Thyroid gland (tissue), 4 donors: ENCODE results near the gene MAGI2. TPM values are rescaled to one million over a fixed set of nuclear protein-coding genes. Genes with fewer than 3 reads are reported as not detected.

Source experiments
- DNase-seq, 2 donors: peaks; one replicate each; pipeline ENCODE4 v3.0.0-alpha.2; 2019
- H3K27ac ChIP-seq, 3 donors: fragments of 200-600 bp; sonication (generic); 1 replicate in 2 of 3; 2 replicates in 1 of 3; pipeline ENCODE4 v1.5.1; 2016 to 2019; ENCODE audit warnings: mild to moderate bottlenecking in 1 of 3, moderate library complexity in 1 of 3
- H3K27me3 ChIP-seq: fragments of 200-600 bp; sonication (generic); one replicate; pipeline ENCODE4 v1.5.1; 2019
- H3K36me3 ChIP-seq, 2 donors: fragments of 200-600 bp; sonication (generic); one replicate each; pipeline ENCODE4 v1.5.1; 2016 to 2019
- H3K4me1 ChIP-seq, 2 donors: fragments of 200-600 bp; sonication (generic); one replicate each; pipeline ENCODE4 v1.5.1; 2017 to 2019
- H3K4me3 ChIP-seq, 3 donors: fragments of 200-600 bp; sonication (generic); replicated peaks in 1 of 3; 1 replicate in 2 of 3; 2 replicates in 1 of 3; pipeline ENCODE4 v1.5.1; 2016; ENCODE audit warnings: mild to moderate bottlenecking in 1 of 3
- H3K9me3 ChIP-seq: fragments of 200-600 bp; sonication (generic); one replicate; pipeline ENCODE4 v1.5.1; 2017
- POLR2A ChIP-seq, 2 donors: fragments of 450-650 bp; IDR thresholded peaks; one replicate each; pipeline ENCODE4 v1.6.1; 2017; ENCODE audit warnings: antibody characterized with exemption in 2 of 2, mild to moderate bottlenecking in 2 of 2, moderate library complexity in 1 of 2
- WGBS, 2 donors: methylation state at CpG; one replicate each; pipeline ENCODE4 v1.1.5; 2017; 5-methylcytosine and 5-hydroxymethylcytosine counted together
- intact Hi-C: fragments of 100-400 bp; cut with DNase I; formaldehyde crosslinking; loops from one replicate; pipeline ENCODE4 v1.15.1; 2023
- total RNA-seq, 4 donors: library from RNA; depleted of rRNA; stranded (reverse); fragments of >200 nt; gene quantifications; one replicate each; pipeline ENCODE4 v1.2.3, GENCODE V29; 2016
- TF ChIP-seq, protein P1 (sequence below), 6 experiments: fragments of 200-600 bp in 3 of 6; fragments of 450-650 bp in 3 of 6; sonication (generic) in 3 of 6; IDR thresholded peaks; one replicate each; pipeline ENCODE4 v1.5.1; 2016 to 2019; ENCODE audit warnings: antibody characterized with exemption in 6 of 6, mild to moderate bottlenecking in 2 of 6, inconsistent platforms in 1 of 6, moderate library complexity in 1 of 6

The MAGI2 gene
- total RNA-seq, 4 donors from 2014 or later: 20.7 to 31.1 (median 26.0) TPM

DNA sequence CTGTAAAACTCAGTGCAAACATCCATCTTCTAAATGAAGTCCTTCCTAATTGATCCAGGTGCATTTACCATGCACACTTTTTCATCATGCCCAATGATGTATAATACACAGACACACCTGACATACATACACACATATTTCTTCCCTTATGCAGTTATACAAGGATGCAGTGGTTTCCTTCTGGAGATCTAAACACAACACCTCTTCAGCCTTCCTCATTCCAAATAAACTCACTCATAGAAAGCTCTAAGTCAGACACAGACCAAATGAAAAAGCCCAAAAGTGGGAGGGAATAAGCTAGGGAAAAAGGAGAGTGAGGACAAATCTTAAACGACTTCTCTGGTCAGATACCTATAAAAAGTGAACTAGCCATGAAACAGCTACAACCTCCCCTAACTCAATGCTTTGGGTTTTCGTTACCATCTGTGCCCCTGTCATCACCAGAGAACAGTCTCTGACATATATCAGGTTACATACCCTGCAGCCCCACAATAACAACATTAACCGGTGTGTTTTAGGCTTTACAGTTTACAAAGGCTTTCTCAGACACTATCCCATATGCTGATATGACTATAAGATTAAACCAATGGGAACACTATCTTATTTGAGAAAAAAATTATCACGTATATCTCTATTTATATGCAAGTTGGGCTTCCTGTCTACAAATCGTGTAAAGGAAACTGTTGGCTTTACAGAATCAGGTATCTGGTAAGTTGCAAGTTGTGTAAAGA, 979.7 kb downstream of the MAGI2 start:
- Histone ChIP-seq H3K27ac (no peak overlapping the region), H3K27me3 (no peaks in the 10 kb centered on the region), H3K9me3 (no peaks in the 10 kb centered on the region), H3K36me3 (no peaks in the 10 kb centered on the region), H3K4me3 (no peak overlapping the region), H3K4me1 (peaks cover 0 to 2% of the 10 kb centered on the region in 2 donors)
- intact Hi-C loops: no loop called here
- 61 to 69% methylated on average over 5 of the region's 5 CpGs for WGBS, 2 donors
- no peak for TF ChIP-seq POLR2A (IDR thresholded peaks at IDR 0.05)
- TF ChIP-seq, protein P1, sequence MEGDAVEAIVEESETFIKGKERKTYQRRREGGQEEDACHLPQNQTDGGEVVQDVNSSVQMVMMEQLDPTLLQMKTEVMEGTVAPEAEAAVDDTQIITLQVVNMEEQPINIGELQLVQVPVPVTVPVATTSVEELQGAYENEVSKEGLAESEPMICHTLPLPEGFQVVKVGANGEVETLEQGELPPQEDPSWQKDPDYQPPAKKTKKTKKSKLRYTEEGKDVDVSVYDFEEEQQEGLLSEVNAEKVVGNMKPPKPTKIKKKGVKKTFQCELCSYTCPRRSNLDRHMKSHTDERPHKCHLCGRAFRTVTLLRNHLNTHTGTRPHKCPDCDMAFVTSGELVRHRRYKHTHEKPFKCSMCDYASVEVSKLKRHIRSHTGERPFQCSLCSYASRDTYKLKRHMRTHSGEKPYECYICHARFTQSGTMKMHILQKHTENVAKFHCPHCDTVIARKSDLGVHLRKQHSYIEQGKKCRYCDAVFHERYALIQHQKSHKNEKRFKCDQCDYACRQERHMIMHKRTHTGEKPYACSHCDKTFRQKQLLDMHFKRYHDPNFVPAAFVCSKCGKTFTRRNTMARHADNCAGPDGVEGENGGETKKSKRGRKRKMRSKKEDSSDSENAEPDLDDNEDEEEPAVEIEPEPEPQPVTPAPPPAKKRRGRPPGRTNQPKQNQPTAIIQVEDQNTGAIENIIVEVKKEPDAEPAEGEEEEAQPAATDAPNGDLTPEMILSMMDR (IDR thresholded peaks at IDR 0.05): no peak
- DNase-seq: no peak

DNA sequence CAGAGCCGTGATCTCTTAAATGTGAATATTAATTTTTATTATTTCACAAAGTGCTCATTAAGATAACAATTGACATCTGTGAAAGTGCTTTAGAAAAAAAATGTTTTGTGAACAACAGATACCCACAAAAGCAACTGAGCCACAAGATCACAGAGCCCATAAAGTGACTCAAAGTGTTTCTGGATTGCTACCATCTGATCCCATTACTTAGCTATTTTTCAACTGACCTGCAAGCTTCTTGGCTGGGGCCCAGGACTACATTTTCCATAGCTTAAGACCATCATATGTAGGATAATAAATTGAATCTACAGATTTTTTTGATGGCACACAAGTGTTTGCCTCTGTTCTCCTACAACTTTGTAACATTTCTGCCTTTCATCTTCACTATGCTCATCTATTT, 980.4 kb downstream of the MAGI2 start:
- Histone ChIP-seq H3K4me1 (peaks cover 0 to 3% of the 10 kb centered on the region in 2 donors), H3K36me3 (no peaks in the 10 kb centered on the region), H3K27me3 (no peaks in the 10 kb centered on the region), H3K4me3 (no peak overlapping the region), H3K27ac (no peak overlapping the region), H3K9me3 (no peaks in the 10 kb centered on the region)
- no peak for DNase-seq
- intact Hi-C loops: no loop called here
- WGBS, 2 donors: 78 to 93% methylated on average over 1 of the region's 1 CpG
- TF ChIP-seq, protein P1 (IDR thresholded peaks at IDR 0.05): no peak
- no peak for TF ChIP-seq POLR2A (IDR thresholded peaks at IDR 0.05)

DNA sequence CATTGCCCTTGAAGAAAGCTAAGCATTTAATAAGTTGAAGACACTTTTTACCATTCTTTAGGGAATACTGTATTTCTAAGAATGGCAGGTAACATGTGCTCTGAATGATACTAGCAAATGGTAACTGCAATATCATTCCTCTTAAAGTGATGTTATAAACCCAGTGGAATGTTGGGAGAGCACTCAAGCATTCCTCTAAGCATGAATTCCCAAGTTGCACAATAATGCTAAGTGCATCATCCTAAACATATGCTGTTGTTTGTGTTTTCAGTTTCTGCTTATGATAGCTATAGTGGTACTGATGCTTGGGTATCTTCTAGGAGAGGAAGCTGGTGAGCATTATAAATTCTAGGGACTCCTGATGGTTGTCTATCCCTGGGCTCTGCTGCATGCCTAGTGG, 980.9 kb downstream of the MAGI2 start:
- no peak overlapping the region for H3K4me3 ChIP-seq
- H3K36me3 ChIP-seq: no peaks in the 10 kb centered on the region
- TF ChIP-seq, protein P1 (IDR thresholded peaks at IDR 0.05): no peak
- TF ChIP-seq POLR2A (IDR thresholded peaks at IDR 0.05): no peak
- H3K4me1 ChIP-seq: peaks cover 0 to 3% of the 10 kb centered on the region in 2 donors
- DNase-seq: no peak
- intact Hi-C loops: no loop called here
- H3K27me3 ChIP-seq: no peaks in the 10 kb centered on the region
- no peaks in the 10 kb centered on the region for H3K9me3 ChIP-seq
- no peak overlapping the region for H3K27ac ChIP-seq

DNA sequence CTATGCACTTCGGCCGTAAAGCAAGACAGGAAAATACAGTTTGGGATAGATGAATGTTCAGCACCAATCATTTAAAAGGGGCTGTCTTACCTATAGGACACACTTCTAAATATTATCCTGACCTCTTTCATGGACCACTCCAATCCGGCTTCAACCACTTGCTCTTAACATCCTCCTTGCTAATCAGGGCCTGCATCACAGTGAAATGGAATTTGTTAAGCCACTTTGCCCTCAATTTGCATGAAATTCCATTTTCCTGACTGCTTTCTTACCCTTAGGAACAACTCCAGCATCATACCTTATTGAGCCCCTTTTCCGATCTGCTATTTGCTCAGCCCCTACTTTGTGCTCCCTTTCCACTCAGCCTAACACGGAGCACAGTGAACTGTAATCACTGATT, 987.6 kb downstream of the MAGI2 start:
- 80 to 85% methylated on average over 5 of the region's 5 CpGs for WGBS, 2 donors

DNA sequence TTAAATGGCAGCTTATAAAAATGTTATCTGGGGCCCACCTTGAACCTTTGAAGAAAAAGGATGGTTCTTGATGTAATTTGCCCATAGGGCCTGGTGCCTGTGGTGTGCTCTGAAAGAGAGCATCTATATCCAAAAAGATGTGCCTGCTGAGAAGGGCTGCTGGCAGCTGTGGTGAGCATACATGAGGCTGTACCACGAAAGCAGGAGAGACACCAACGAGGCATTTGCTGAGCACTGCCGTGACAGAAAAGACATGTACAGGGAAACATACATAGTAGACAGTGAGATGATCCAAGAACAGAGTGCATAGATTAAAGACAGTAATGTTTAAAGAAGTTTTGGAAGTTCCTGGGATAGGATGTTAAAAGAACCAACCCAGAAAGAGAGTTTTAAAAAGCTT, 990.4 kb downstream of the MAGI2 start:
- Histone ChIP-seq H3K9me3 (no peaks in the 10 kb centered on the region), H3K27ac (no peak overlapping the region), H3K27me3 (no peaks in the 10 kb centered on the region), H3K4me1 (no peaks in the 10 kb centered on the region), H3K4me3 (no peak overlapping the region), H3K36me3 (no peaks in the 10 kb centered on the region)
- TF ChIP-seq POLR2A (IDR thresholded peaks at IDR 0.05): no peak
- TF ChIP-seq, protein P1 (IDR thresholded peaks at IDR 0.05): no peak
- intact Hi-C loops: no loop called here
- 92 to 94% methylated on average over 3 of the region's 3 CpGs for WGBS, 2 donors
- DNase-seq: no peak

More for the DNA sequence above, 987.6 kb downstream of the MAGI2 start:
- Histone ChIP-seq H3K27ac (no peak overlapping the region), H3K36me3 (no peaks in the 10 kb centered on the region), H3K9me3 (no peaks in the 10 kb centered on the region), H3K4me3 (no peak overlapping the region), H3K27me3 (no peaks in the 10 kb centered on the region), H3K4me1 (peaks cover 0 to 3% of the 10 kb centered on the region in 2 donors)
- intact Hi-C loops: no loop called here
- no peak for DNase-seq
- TF ChIP-seq POLR2A (IDR thresholded peaks at IDR 0.05): no peak
- TF ChIP-seq, protein P1 (IDR thresholded peaks at IDR 0.05): no peak
